Endothelial cell of umbilical vein (primary cell): Measurements from ENCODE around the gene KDM7A. TPM values are rescaled to one million over a fixed set of nuclear protein-coding genes. Genes with fewer than 3 reads are reported as not detected.

ENCODE experiments used
- BruUV-seq: library from RNA; stranded (reverse); fragments of 400-500 nt; replicated peaks from 2 replicates; lab custom pipeline; 2021; lab: Mats Ljungman, UMichigan
- CTCF ChIA-PET: fragments of 300-600, 350-600 bp; sonication (Branson Sonifier 250); formaldehyde crosslinking; loops from one replicate; lab custom pipeline; 2021; ENCODE audit warnings: antibody characterized with exemption, inconsistent platforms; lab: Charles Lee
- POLR2A ChIA-PET: fragments of 300-600, 350-600 bp; sonication (Branson Sonifier 250); formaldehyde crosslinking; loops from one replicate; lab custom pipeline; 2021; ENCODE audit warnings: antibody characterized with exemption, inconsistent platforms; lab: Charles Lee
- DNase-seq: peaks from one replicate; pipeline ENCODE4 v3.0.0-alpha.2; 2011; ENCODE audit warnings: low read depth, low spot score
- FAIRE-seq: peaks from 2 replicates; lab custom pipeline; 2011; peaks lifted over from hg19 to GRCh38; lab: Jason Lieb, UNC
- H2AFZ ChIP-seq: 2 replicates; pipeline ENCODE4 v1.6.0; 2012; ENCODE audit warnings: low read depth, low read length, control low read depth, inconsistent platforms
- H3K27ac ChIP-seq: 2 replicates; pipeline ENCODE4 v1.5.1; 2011; ENCODE audit warnings: low read depth, mild to moderate bottlenecking, control low read depth, low read length, moderate library complexity; ENCODE audit not compliant: insufficient read depth
- H3K27me3 ChIP-seq, 2 experiments: 2 replicates each; pipeline versions ENCODE4 v1.6.0 to v1.6.1; 2011; ENCODE audit warnings: low read length in 2 of 2, mixed read lengths in 1 of 2; ENCODE audit not compliant: control insufficient read depth in 2 of 2, insufficient read depth in 2 of 2
- H3K36me3 ChIP-seq, 2 experiments: 2 replicates in 1 of 2; 3 replicates in 1 of 2; pipeline ENCODE4 v1.5.1; 2011; ENCODE audit warnings: low read length in 2 of 2, mild to moderate bottlenecking in 1 of 2, moderate library complexity in 1 of 2; ENCODE audit not compliant: control insufficient read depth in 2 of 2, insufficient read depth in 2 of 2; ENCODE audit errors: extremely low read depth in 1 of 2
- H3K4me1 ChIP-seq: 3 replicates; pipeline ENCODE4 v1.5.1; 2011; ENCODE audit warnings: mild to moderate bottlenecking, low read length; ENCODE audit not compliant: control insufficient read depth, insufficient read depth; ENCODE audit errors: extremely low read depth
- H3K4me2 ChIP-seq: 2 replicates; pipeline ENCODE4 v1.6.1; 2011; ENCODE audit warnings: low read length, control low read depth, mixed read lengths; ENCODE audit not compliant: insufficient read depth
- H3K4me3 ChIP-seq, 3 experiments: fragments of 200-600 bp in 1 of 3; sonication (generic), shearing (Covaris generic) in 1 of 3; replicated peaks in 1 of 3; 2 replicates each; pipeline ENCODE4 v1.5.1; 2011 to 2016; ENCODE audit warnings: control low read depth in 3 of 3, low read length in 3 of 3, mild to moderate bottlenecking in 2 of 3, inconsistent platforms in 1 of 3, low read depth in 1 of 3, moderate library complexity in 1 of 3; ENCODE audit not compliant: insufficient read depth in 1 of 3
- H3K79me2 ChIP-seq: 2 replicates; pipeline ENCODE4 v1.6.0; 2012; ENCODE audit warnings: low read length, inconsistent platforms; ENCODE audit not compliant: control insufficient read depth, insufficient read depth
- H3K9ac ChIP-seq: replicated peaks from 2 replicates; pipeline ENCODE3; 2011; ENCODE audit warnings: low read length, control low read depth; ENCODE audit not compliant: insufficient read depth; ENCODE audit errors: extremely low read depth
- H3K9me1 ChIP-seq: replicated peaks from 3 replicates; pipeline ENCODE4 v1.6.0; 2011; ENCODE audit warnings: mild to moderate bottlenecking, low read length; ENCODE audit not compliant: control insufficient read depth, insufficient read depth; ENCODE audit errors: extremely low read depth
- H3K9me3 ChIP-seq: replicated peaks from 2 replicates; pipeline ENCODE4 v1.5.1; 2012; ENCODE audit warnings: low read length, inconsistent platforms; ENCODE audit not compliant: control insufficient read depth, insufficient read depth
- H4K20me1 ChIP-seq: replicated peaks from 2 replicates; pipeline ENCODE3; 2011; ENCODE audit warnings: mild to moderate bottlenecking, low read length; ENCODE audit not compliant: control insufficient read depth, insufficient read depth; ENCODE audit errors: extremely low read depth
- EZH2 ChIP-seq: IDR thresholded peaks from 2 replicates; pipeline ENCODE4 v1.6.1; 2012; ENCODE audit warnings: borderline replicate concordance, low read depth, mild to moderate bottlenecking, moderate library complexity, low read length, inconsistent platforms; ENCODE audit not compliant: severe bottlenecking
- FOS ChIP-seq: IDR thresholded peaks from 2 replicates; pipeline ENCODE4 v1.6.1; 2011; ENCODE audit warnings: mild to moderate bottlenecking, low read length, moderate library complexity, borderline replicate concordance; ENCODE audit not compliant: insufficient read depth
- GATA2 ChIP-seq: IDR thresholded peaks from 2 replicates; pipeline ENCODE4 v1.7.0; 2011; ENCODE audit warnings: low read depth, mild to moderate bottlenecking, moderate library complexity, mixed read lengths, low read length; ENCODE audit not compliant: insufficient read length, insufficient read depth
- JUN ChIP-seq: IDR thresholded peaks from 2 replicates; pipeline ENCODE4 v1.6.1; 2011; ENCODE audit warnings: borderline replicate concordance, low read depth; ENCODE audit not compliant: insufficient read length, insufficient read depth
- MYC ChIP-seq: IDR thresholded peaks from one replicate; pipeline ENCODE4 v1.6.1; 2011; ENCODE audit warnings: mild to moderate bottlenecking, low read depth, low read length
- POLR2A ChIP-seq: IDR thresholded peaks from 2 replicates; pipeline ENCODE4 v1.6.1; 2012; ENCODE audit warnings: low read depth, mild to moderate bottlenecking, control low read depth, low read length
- POLR2AphosphoS5 ChIP-seq: IDR thresholded peaks from 2 replicates; pipeline ENCODE4 v1.6.1; 2012; ENCODE audit warnings: low read depth, mild to moderate bottlenecking, control low read depth, low read length, moderate library complexity; ENCODE audit not compliant: insufficient read depth
- dilution Hi-C: fragments of 300-500 bp; cut with MboI; formaldehyde crosslinking; loops from one replicate; pipeline ENCODE4 v1.15.0; 2019; ENCODE audit warnings: low sequenced_read_pairs; ENCODE audit not compliant: extremely low pct_ligation_motif_present
- intact Hi-C: fragments of 100-400 bp; cut with micrococcal nuclease; formaldehyde crosslinking; loops from one replicate; pipeline ENCODE4 v1.10.0; 2022
- polyA plus RNA-seq, 4 experiments: library from polyadenylated mRNA; depleted of rRNA in 3 of 4; stranded (reverse) in 3 of 4; unstranded in 1 of 4; fragments of >200 nt; gene quantifications; 2 replicates each; pipeline versions ENCODE4 v1.2.1 to v1.2.3, GENCODE V29; 2011 to 2012; ENCODE audit warnings: missing spikeins in 1 of 4
- total RNA-seq: library from RNA; stranded (reverse); gene quantifications from 2 replicates; pipeline ENCODE4 v1.2.3, GENCODE V29; 2021
- TF ChIP-seq, protein P1 (sequence below): IDR thresholded peaks from 2 replicates; pipeline ENCODE4 v1.6.1; 2011; ENCODE audit not compliant: insufficient read depth, insufficient read length
- TF ChIP-seq, protein P2 (sequence below), 2 donors: IDR thresholded peaks; 1 replicate in 1 of 2; 2 replicates in 1 of 2; pipeline ENCODE4 v1.5.1; 2011; ENCODE audit warnings: low read length in 2 of 2, mild to moderate bottlenecking in 2 of 2, moderate library complexity in 2 of 2, control low read depth in 1 of 2, inconsistent platforms in 1 of 2, low read depth in 1 of 2; ENCODE audit not compliant: insufficient read depth in 1 of 2; ENCODE audit errors: extremely low read depth in 1 of 2

KDM7A gene
- total and polyA plus RNA-seq, 2 donors (not counting 3 experiments of a cell fraction or from before 2014, with no cell fraction given), result 2.4 to 7.3 TPM

DNA sequence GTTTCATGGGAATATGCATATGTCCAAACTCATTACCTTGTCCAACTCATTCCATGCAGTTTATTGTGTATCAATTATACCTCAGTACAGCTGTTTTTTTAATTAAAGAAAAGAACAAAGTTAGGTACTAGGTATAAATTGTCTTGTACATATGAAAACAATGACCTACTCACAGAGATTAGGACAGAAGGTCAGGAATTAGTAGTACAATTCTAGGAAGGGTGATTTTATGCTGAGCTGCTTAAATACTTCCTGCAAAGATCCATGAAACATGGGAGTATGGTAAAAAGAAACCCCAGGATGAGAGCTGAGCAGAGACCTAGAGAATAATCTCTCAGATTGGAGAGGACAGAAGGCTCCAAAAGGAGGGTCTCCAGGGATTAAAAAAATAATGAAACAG, 13.8 kb upstream of the KDM7A start:
- TF ChIP-seq MYC, result no peak
- TF ChIP-seq, protein P1, sequence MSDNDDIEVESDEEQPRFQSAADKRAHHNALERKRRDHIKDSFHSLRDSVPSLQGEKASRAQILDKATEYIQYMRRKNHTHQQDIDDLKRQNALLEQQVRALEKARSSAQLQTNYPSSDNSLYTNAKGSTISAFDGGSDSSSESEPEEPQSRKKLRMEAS, result no peak
- TF ChIP-seq JUN, result no peak
- TF ChIP-seq POLR2A, result no peak
- TF ChIP-seq, protein P2, sequence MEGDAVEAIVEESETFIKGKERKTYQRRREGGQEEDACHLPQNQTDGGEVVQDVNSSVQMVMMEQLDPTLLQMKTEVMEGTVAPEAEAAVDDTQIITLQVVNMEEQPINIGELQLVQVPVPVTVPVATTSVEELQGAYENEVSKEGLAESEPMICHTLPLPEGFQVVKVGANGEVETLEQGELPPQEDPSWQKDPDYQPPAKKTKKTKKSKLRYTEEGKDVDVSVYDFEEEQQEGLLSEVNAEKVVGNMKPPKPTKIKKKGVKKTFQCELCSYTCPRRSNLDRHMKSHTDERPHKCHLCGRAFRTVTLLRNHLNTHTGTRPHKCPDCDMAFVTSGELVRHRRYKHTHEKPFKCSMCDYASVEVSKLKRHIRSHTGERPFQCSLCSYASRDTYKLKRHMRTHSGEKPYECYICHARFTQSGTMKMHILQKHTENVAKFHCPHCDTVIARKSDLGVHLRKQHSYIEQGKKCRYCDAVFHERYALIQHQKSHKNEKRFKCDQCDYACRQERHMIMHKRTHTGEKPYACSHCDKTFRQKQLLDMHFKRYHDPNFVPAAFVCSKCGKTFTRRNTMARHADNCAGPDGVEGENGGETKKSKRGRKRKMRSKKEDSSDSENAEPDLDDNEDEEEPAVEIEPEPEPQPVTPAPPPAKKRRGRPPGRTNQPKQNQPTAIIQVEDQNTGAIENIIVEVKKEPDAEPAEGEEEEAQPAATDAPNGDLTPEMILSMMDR (IDR thresholded peaks at IDR 0.05; ENCODE audit: extremely low read depth in 1 of 2, insufficient read depth in 1 of 2, low read depth in 1 of 2, low read length in 2 of 2), result no peak
- TF ChIP-seq EZH2, result no peak
- no peak for TF ChIP-seq GATA2
- no peak for TF ChIP-seq FOS
- TF ChIP-seq POLR2AphosphoS5, result no peak
- H3K4me1 ChIP-seq, result no peaks in the 10 kb centered on the region
- no peak overlapping the region for H2AFZ ChIP-seq
- no peak overlapping the region for H3K9ac ChIP-seq
- no peaks in the 10 kb centered on the region for H3K9me3 ChIP-seq
- no peak overlapping the region for H3K4me3 ChIP-seq
- FAIRE-seq (no peak), DNase-seq (peak; percentile 26)
- H3K79me2 ChIP-seq, result no peaks in the 10 kb centered on the region
- intact Hi-C loops, result no loop called here
- peaks cover 0 to 3% of the 10 kb centered on the region in 2 experiments for H3K27me3 ChIP-seq
- CTCF ChIA-PET, result interaction anchor here (0.9 to 1.1 kb wide), 2 partner anchors 9 to 13 kb away, joined by 3 read pairs; no protein-coding TSS in a partner anchor
- POLR2A ChIA-PET, result no interaction called here
- H3K27ac ChIP-seq, result no peak overlapping the region
- dilution Hi-C loops, result no loop called here
- BruUV-seq, result no TSS peak
- no peaks in the 10 kb centered on the region for H3K9me1 ChIP-seq
- no peaks in the 10 kb centered on the region for H4K20me1 ChIP-seq
- no peak overlapping the region for H3K4me2 ChIP-seq
- no peaks in the 10 kb centered on the region for H3K36me3 ChIP-seq
